Lower lobe of right lung (tissue), 2 donors: ENCODE data around the gene DNAJC21. TPM values are rescaled to one million over a fixed set of nuclear protein-coding genes. Genes with fewer than 3 reads are reported as not detected.

ENCODE experiments used
- ATAC-seq, 2 donors: fragments of 200-7000 bp; cut with Tn5 transposase; one replicate each; pipeline ENCODE4 v1.9.1; 2020 to 2022; ENCODE audit warnings: mild to moderate bottlenecking in 2 of 2, moderate library complexity in 2 of 2
- DNase-seq: peaks from one replicate; pipeline ENCODE4 v3.0.0-alpha.2; 2020
- H3K27ac ChIP-seq: fragments of 200-600 bp; one replicate; pipeline ENCODE4 v1.8.0; 2022
- H3K27me3 ChIP-seq: fragments of 200-600 bp; one replicate; pipeline ENCODE4 v1.8.0; 2022; ENCODE audit warnings: low read depth
- H3K36me3 ChIP-seq: fragments of 200-600 bp; one replicate; pipeline ENCODE4 v1.8.0; 2022; ENCODE audit warnings: mild to moderate bottlenecking
- H3K4me1 ChIP-seq: fragments of 200-600 bp; one replicate; pipeline ENCODE4 v1.8.0; 2022
- H3K4me3 ChIP-seq: fragments of 200-600 bp; one replicate; pipeline ENCODE4 v1.8.0; 2022; ENCODE audit warnings: mild to moderate bottlenecking
- H3K9me3 ChIP-seq: fragments of 200-600 bp; one replicate; pipeline ENCODE4 v1.8.0; 2022
- intact Hi-C: fragments of 100-400 bp; cut with DNase I; formaldehyde crosslinking; loops from one replicate; pipeline ENCODE4 v1.11.0; 2022
- total RNA-seq: library from RNA; stranded (reverse); fragmentation: NEBNext Ultra II Directional; extraction: Animal tissue kit (Norgen Biotek cat#: 25700); gene quantifications from one replicate; pipeline ENCODE4 v1.2.1, GENCODE V29; 2021
- TF ChIP-seq, protein P1 (sequence below): fragments of 200-600 bp; IDR thresholded peaks from one replicate; pipeline ENCODE4 v1.8.0; 2022; ENCODE audit warnings: antibody characterized with exemption, mild to moderate bottlenecking
- donor health status: DM: no; HTN: yes; CAD: no; lungs with severe emphysema.

The DNAJC21 gene
- total RNA-seq, 1 donor from 2014 or later, result 49.4 TPM

DNA sequence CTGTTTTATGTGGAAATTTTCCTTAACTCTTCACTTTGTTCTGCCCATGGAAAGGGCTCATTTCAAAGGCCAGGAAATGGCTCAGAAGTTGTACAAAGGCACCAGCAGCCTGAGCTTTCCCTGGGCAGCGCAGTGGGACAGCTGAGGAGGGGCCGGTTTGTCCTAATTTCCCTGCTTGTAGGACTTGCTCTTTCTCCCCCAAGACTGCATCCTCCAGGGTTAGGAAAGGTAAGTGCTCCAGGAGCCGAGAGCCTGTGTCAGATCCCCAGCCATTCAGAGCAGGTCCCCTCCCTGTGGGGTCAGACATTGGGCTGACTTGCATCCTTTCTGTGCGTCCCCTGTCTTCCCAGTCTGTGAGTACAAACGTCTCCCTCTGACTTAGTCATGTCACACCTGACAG, 74.8 kb downstream of the DNAJC21 start:
- Histone ChIP-seq H3K27ac (no peak overlapping the region), H3K36me3 (no peaks in the 10 kb centered on the region), H3K4me1 (no peaks in the 10 kb centered on the region), H3K27me3 (no peaks in the 10 kb centered on the region), H3K9me3 (no peaks in the 10 kb centered on the region), H3K4me3 (no peak overlapping the region)
- intact Hi-C loops, result no loop called here
- TF ChIP-seq, protein P1, sequence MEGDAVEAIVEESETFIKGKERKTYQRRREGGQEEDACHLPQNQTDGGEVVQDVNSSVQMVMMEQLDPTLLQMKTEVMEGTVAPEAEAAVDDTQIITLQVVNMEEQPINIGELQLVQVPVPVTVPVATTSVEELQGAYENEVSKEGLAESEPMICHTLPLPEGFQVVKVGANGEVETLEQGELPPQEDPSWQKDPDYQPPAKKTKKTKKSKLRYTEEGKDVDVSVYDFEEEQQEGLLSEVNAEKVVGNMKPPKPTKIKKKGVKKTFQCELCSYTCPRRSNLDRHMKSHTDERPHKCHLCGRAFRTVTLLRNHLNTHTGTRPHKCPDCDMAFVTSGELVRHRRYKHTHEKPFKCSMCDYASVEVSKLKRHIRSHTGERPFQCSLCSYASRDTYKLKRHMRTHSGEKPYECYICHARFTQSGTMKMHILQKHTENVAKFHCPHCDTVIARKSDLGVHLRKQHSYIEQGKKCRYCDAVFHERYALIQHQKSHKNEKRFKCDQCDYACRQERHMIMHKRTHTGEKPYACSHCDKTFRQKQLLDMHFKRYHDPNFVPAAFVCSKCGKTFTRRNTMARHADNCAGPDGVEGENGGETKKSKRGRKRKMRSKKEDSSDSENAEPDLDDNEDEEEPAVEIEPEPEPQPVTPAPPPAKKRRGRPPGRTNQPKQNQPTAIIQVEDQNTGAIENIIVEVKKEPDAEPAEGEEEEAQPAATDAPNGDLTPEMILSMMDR, result no peak
- DNase-seq (no peak), ATAC-seq (no peak)

DNA sequence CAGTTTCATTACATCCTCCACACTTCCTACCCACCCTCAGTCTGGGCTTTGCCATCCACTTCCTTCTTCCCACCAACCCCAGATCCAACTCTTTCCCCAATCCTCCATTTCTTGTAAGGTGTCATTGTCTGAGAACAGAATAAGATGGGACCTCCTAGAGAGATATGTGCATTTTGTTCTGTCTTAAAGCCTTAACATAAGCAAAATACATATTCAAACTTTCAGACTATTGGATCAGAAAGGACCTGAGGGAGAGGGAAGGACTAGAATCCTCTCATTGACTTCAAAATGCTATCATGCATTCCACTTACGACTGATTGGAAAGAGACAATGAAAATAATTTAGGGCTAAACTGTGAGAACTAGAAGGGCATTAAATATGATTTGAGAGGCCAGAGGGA, 75.4 kb downstream of the DNAJC21 start:
- H3K9me3 ChIP-seq, result no peaks in the 10 kb centered on the region
- TF ChIP-seq, protein P1, result no peak
- no peaks in the 10 kb centered on the region for H3K36me3 ChIP-seq
- no peaks in the 10 kb centered on the region for H3K27me3 ChIP-seq
- H3K4me3 ChIP-seq, result no peak overlapping the region
- no peaks in the 10 kb centered on the region for H3K4me1 ChIP-seq
- H3K27ac ChIP-seq, result no peak overlapping the region
- ATAC-seq, result no peak
- intact Hi-C loops, result no loop called here
- DNase-seq, result no peak

Other genes with a start within 250 kb of the DNAJC21 start
- 1.3 TPM for gene TTC23L, start 90.4 kb upstream of the DNAJC21 start, total RNA-seq
- 25.6 TPM for gene RAD1, start 14.1 kb upstream of the DNAJC21 start, total RNA-seq
- gene BRIX1, start 13.8 kb upstream of the DNAJC21 start, total RNA-seq, result 17.6 TPM
- not detected for gene AGXT2, start 118.4 kb downstream of the DNAJC21 start, total RNA-seq